ENCODE measurements around the gene MSLN. TPM values are rescaled to one million over a fixed set of nuclear protein-coding genes. Genes with fewer than 3 reads are reported as not detected.

The MSLN gene
- total RNA-seq, 2 donors from 2014 or later: 0.74 to 7.3 TPM

- intact Hi-C loops (cut with DNase I): no loop called here
- DNase-seq (ENCODE audit: low spot score): no peak
- Histone ChIP-seq H3K4me1 (replicated peaks) (no peaks in the 10 kb centered on the region), H3K27ac (peak overlapping the region in 1 of 2 donors; percentile 77), H3K36me3 (no peaks in the 10 kb centered on the region), H3K4me3 (peak overlapping the region; percentile 61 to 65), H3K27me3 (replicated peaks; ENCODE audit: insufficient read depth) (no peaks in the 10 kb centered on the region), H3K9me3 (no peaks in the 10 kb centered on the region)
- TF ChIP-seq POLR2AphosphoS5 (IDR thresholded peaks at IDR 0.05): no peak
- TF ChIP-seq, protein P1, sequence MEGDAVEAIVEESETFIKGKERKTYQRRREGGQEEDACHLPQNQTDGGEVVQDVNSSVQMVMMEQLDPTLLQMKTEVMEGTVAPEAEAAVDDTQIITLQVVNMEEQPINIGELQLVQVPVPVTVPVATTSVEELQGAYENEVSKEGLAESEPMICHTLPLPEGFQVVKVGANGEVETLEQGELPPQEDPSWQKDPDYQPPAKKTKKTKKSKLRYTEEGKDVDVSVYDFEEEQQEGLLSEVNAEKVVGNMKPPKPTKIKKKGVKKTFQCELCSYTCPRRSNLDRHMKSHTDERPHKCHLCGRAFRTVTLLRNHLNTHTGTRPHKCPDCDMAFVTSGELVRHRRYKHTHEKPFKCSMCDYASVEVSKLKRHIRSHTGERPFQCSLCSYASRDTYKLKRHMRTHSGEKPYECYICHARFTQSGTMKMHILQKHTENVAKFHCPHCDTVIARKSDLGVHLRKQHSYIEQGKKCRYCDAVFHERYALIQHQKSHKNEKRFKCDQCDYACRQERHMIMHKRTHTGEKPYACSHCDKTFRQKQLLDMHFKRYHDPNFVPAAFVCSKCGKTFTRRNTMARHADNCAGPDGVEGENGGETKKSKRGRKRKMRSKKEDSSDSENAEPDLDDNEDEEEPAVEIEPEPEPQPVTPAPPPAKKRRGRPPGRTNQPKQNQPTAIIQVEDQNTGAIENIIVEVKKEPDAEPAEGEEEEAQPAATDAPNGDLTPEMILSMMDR (IDR thresholded peaks at IDR 0.05): no peak
- TF ChIP-seq POLR2A (IDR thresholded peaks at IDR 0.05): no peak
- WGBS: 30% methylated on average over 18 of the region's 19 CpGs
Measured at GRCh38 chr16:808085-808386, 47.5 kb downstream of the MSLN start.

GRCh38 chr16:813204-813915, 52.8 kb downstream of the MSLN start:
- intact Hi-C loops (cut with DNase I): loop anchor here (2.0 kb wide), 1 partner anchor 243 kb away; no protein-coding TSS in a partner anchor
- DNase-seq (ENCODE audit: low spot score): no peak
- no peaks in the 10 kb centered on the region for H3K9me3 ChIP-seq
- no peaks in the 10 kb centered on the region for H3K4me1 ChIP-seq (replicated peaks)
- no peak overlapping the region for H3K27ac ChIP-seq
- TF ChIP-seq POLR2AphosphoS5 (IDR thresholded peaks at IDR 0.05) (no peak), POLR2A (IDR thresholded peaks at IDR 0.05) (no peak)
- TF ChIP-seq, protein P1 (IDR thresholded peaks at IDR 0.05): peak in 3 of 4 experiments; percentile 62 to 74 (median 73)
- 26% methylated on average over 38 of the region's 67 CpGs for whole genome bisulfite sequencing
- H3K27me3 ChIP-seq (replicated peaks; ENCODE audit: insufficient read depth): peaks cover 9% of the 10 kb centered on the region
- no peaks in the 10 kb centered on the region for H3K36me3 ChIP-seq
- H3K4me3 ChIP-seq: no peak overlapping the region

- no peaks in the 10 kb centered on the region for H3K9me3 ChIP-seq
- no peak overlapping the region for H3K4me3 ChIP-seq
- no peak for TF ChIP-seq POLR2AphosphoS5 (IDR thresholded peaks at IDR 0.05)
- TF ChIP-seq, protein P1 (IDR thresholded peaks at IDR 0.05): peak in 1 of 4 experiments; percentile 4
- no peaks in the 10 kb centered on the region for H3K36me3 ChIP-seq
- WGBS: 58% methylated on average over 22 of the region's 22 CpGs
- H3K27ac ChIP-seq: no peak overlapping the region
- no peak for DNase-seq (ENCODE audit: low spot score)
- H3K27me3 ChIP-seq (replicated peaks; ENCODE audit: insufficient read depth): peaks cover 9% of the 10 kb centered on the region
- H3K4me1 ChIP-seq (replicated peaks): no peaks in the 10 kb centered on the region
- intact Hi-C loops (cut with DNase I): loop anchor here (2.0 kb wide), 1 partner anchor 243 kb away; no protein-coding TSS in a partner anchor
Measured at GRCh38 chr16:813916-814412, 53.4 kb downstream of the MSLN start.

GRCh38 chr16:814974-815373, 54.4 kb downstream of the MSLN start:
- intact Hi-C loops (cut with DNase I): no loop called here
- 80% methylated on average over 9 of the region's 9 CpGs for WGBS
- Histone ChIP-seq H3K4me3 (no peak overlapping the region), H3K36me3 (no peaks in the 10 kb centered on the region), H3K4me1 (replicated peaks) (no peaks in the 10 kb centered on the region), H3K27me3 (replicated peaks; ENCODE audit: insufficient read depth) (peaks cover 13% of the 10 kb centered on the region), H3K9me3 (no peaks in the 10 kb centered on the region), H3K27ac (no peak overlapping the region)
- no peak for TF ChIP-seq POLR2AphosphoS5 (IDR thresholded peaks at IDR 0.05)
- no peak for DNase-seq (ENCODE audit: low spot score)

DNA sequence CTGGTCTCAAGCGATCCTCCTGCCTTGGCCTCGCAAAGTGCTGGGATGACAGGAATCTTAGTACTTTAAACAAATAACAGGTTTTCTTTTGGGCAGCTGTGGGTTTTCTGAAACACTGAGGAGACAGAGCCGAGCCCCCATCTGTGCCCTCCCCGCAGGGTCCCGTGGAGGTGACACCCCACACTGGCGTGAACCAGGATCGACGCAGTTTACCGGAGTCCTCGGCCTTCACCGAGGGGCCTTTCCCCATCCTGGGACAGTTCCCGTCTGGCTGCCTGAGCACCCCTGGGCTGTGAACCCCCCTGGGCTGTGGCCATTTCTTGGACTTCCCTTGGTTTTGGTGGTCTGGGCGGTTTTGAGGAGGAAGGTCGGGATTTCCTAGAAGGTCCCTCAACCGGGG, 55.3 kb downstream of the MSLN start:
- Histone ChIP-seq H3K4me1 (replicated peaks) (no peaks in the 10 kb centered on the region), H3K36me3 (no peaks in the 10 kb centered on the region), H3K27me3 (replicated peaks; ENCODE audit: insufficient read depth) (peaks cover 15% of the 10 kb centered on the region), H3K9me3 (no peaks in the 10 kb centered on the region), H3K27ac (no peak overlapping the region), H3K4me3 (no peak overlapping the region)
- WGBS: 94% methylated on average over 15 of the region's 15 CpGs
- TF ChIP-seq, protein P1 (IDR thresholded peaks at IDR 0.05): no peak
- no peak for TF ChIP-seq POLR2A (IDR thresholded peaks at IDR 0.05)
- no peak for TF ChIP-seq POLR2AphosphoS5 (IDR thresholded peaks at IDR 0.05)
- intact Hi-C loops (cut with DNase I): loop anchor here (2.0 kb wide), 1 partner anchor 285 kb away; no protein-coding TSS in a partner anchor
- no peak for DNase-seq (ENCODE audit: low spot score)
